Activated T-cell treated with anti-CD3 and anti-CD28 coated beads, Interleukin-2, amount 50 U/mL, for 4 hours (primary cell): ENCODE data around the gene PTGES2. TPM values are rescaled to one million over a fixed set of nuclear protein-coding genes. Genes with fewer than 3 reads are reported as not detected.

ENCODE experiments used
- ATAC-seq, 2 donors: fragments of 200-7000 bp; cut with Tn5 transposase; one replicate each; pipeline ENCODE4 v1.10.0; 2021
- DNase-seq: peaks from one replicate; pipeline ENCODE4 v3.0.0-alpha.2; 2020
- H3K27me3 Mint-ChIP-seq: one replicate; pipeline ENCODE4 v1.8.0; 2021; ENCODE audit warnings: low read depth, mixed read lengths
- H3K36me3 Mint-ChIP-seq: one replicate; pipeline ENCODE4 v1.8.0; 2022; ENCODE audit warnings: mixed read lengths; ENCODE audit not compliant: insufficient read depth
- H3K4me1 Mint-ChIP-seq: one replicate; pipeline ENCODE4 v1.8.0; 2021; ENCODE audit warnings: low read depth, mixed read lengths
- H3K4me3 Mint-ChIP-seq: one replicate; pipeline ENCODE4 v1.8.0; 2021; ENCODE audit warnings: mild to moderate bottlenecking, moderate library complexity, mixed read lengths
- H3K9me3 Mint-ChIP-seq: one replicate; pipeline ENCODE4 v1.8.0; 2021; ENCODE audit warnings: mixed read lengths
- total RNA-seq, 3 donors: library from RNA; stranded (reverse); gene quantifications; one replicate each; pipeline ENCODE4 v1.2.1, GENCODE V29; 2021

PTGES2 gene
- total RNA-seq = 100 to 1,000 TPM; 123 to 132 (median 123) TPM

GRCh38 chr9:128127568-128127989 lies at the start of gene PTGES2:
Gene PTGES2 (minus strand): TSS chr9:128127729. CDS start chr9:128127717, 12 bp downstream.
- H3K27me3 Mint-ChIP-seq = peaks cover 1% of the 10 kb centered on the region
- H3K36me3 Mint-ChIP-seq = peaks cover 6% of the 10 kb centered on the region
- peak; percentile 76 for DNase-seq
- H3K4me1 Mint-ChIP-seq = peaks cover 33% of the 10 kb centered on the region
- H3K4me3 Mint-ChIP-seq = peak within 1 kb of the TSS; percentile 97
- peak; percentile 79 for ATAC-seq
- H3K9me3 Mint-ChIP-seq = no peaks in the 10 kb centered on the region

DNA sequence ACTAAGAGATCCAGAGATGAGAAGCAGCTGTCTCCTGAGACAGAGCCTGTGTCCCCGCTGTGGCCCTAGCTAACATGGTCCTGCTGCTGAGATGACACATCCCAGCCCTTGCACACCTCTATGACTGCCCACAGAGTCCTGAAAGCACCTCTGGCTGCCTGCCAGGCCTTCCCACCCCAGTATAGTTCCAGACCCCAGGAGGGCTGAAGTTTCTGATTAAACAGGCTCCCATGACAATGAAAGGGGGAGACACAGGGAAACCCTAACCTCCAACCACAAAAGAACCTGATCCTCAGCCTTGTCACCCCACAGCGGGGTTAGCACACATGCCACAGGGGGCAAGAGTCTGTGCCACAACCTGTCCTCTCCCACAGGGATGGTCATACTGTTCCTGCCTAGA lies 48.2 kb upstream of the PTGES2 start:
- no peak for DNase-seq
- H3K36me3 Mint-ChIP-seq = peaks cover 17% of the 10 kb centered on the region
- no peaks in the 10 kb centered on the region for H3K27me3 Mint-ChIP-seq
- no peaks in the 10 kb centered on the region for H3K9me3 Mint-ChIP-seq
- no peak for ATAC-seq
- H3K4me3 Mint-ChIP-seq = no peak overlapping the region
- no peaks in the 10 kb centered on the region for H3K4me1 Mint-ChIP-seq

- no peaks in the 10 kb centered on the region for H3K9me3 Mint-ChIP-seq
- H3K4me3 Mint-ChIP-seq = no peak overlapping the region
- ATAC-seq = no peak
- H3K27me3 Mint-ChIP-seq = no peaks in the 10 kb centered on the region
- H3K36me3 Mint-ChIP-seq = peaks cover 16% of the 10 kb centered on the region
- DNase-seq = no peak
- no peaks in the 10 kb centered on the region for H3K4me1 Mint-ChIP-seq
These were observed 47.6 kb upstream of the PTGES2 start for GRCh38 chr9:128175102-128175563.

- peaks cover 18% of the 10 kb centered on the region for H3K36me3 Mint-ChIP-seq
- no peaks in the 10 kb centered on the region for H3K27me3 Mint-ChIP-seq
- no peak for DNase-seq
- H3K9me3 Mint-ChIP-seq = no peaks in the 10 kb centered on the region
- H3K4me3 Mint-ChIP-seq = no peak overlapping the region
- no peaks in the 10 kb centered on the region for H3K4me1 Mint-ChIP-seq
- no peak for ATAC-seq
These were observed 46.5 kb upstream of the PTGES2 start for GRCh38 chr9:128174062-128174461.

- Mint-ChIP-seq H3K27me3 (no peaks in the 10 kb centered on the region), H3K4me3 (no peak overlapping the region), H3K4me1 (no peaks in the 10 kb centered on the region), H3K36me3 (peaks cover 19% of the 10 kb centered on the region), H3K9me3 (no peaks in the 10 kb centered on the region)
- no peak for DNase-seq
- no peak for ATAC-seq
These were observed 42.4 kb upstream of the PTGES2 start for GRCh38 chr9:128169925-128170324.

DNA sequence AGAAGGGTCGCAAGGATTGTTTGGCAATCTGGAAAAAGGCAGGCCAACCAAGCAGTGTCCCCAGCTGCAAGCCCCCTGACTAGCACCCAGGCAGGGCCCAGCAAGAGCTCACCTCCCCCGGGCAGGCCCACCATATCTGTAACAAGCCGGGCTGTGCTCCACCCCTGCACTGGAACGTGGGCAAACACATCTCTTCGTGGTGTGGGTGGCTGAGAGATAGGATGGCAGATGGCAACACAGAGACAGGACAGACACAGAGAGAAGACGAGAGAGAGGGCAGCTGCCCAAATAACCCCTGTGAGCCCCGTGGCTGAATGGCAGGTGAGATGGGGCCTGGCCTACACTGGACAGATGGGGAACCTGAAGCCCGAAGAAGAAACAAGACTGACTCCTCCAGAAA lies 42.0 kb upstream of the PTGES2 start:
- Mint-ChIP-seq H3K27me3 (no peaks in the 10 kb centered on the region), H3K4me1 (no peaks in the 10 kb centered on the region), H3K4me3 (no peak overlapping the region), H3K9me3 (no peaks in the 10 kb centered on the region), H3K36me3 (peaks cover 19% of the 10 kb centered on the region)
- DNase-seq (no peak), ATAC-seq (no peak)

GRCh38 chr9:128168731-128169308 lies 41.3 kb upstream of the PTGES2 start:
- no peak for DNase-seq
- Mint-ChIP-seq H3K4me3 (no peak overlapping the region), H3K36me3 (peaks cover 23% of the 10 kb centered on the region), H3K27me3 (no peaks in the 10 kb centered on the region), H3K4me1 (no peaks in the 10 kb centered on the region), H3K9me3 (no peaks in the 10 kb centered on the region)
- ATAC-seq = no peak

DNA sequence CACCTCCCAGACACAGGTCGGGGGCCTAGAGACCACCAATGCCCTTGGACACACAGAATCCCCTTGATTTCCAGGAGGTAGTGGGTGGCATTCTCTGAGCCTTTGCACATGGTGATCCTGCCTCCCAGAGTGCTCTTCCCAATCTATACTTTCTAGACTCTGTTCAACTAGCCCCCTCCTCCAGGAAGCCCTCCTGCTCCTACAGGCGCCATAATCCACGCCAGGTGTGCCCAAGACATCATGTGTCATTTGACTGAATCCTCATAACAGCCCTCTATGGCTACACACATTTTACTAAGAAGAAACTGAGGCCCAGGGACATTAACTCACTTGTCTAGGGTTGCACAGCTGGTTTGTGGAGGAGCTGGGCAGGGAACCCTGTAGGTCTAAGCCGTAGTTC lies 39.7 kb upstream of the PTGES2 start:
- H3K27me3 Mint-ChIP-seq = no peaks in the 10 kb centered on the region
- peaks cover 30% of the 10 kb centered on the region for H3K36me3 Mint-ChIP-seq
- no peaks in the 10 kb centered on the region for H3K9me3 Mint-ChIP-seq
- H3K4me1 Mint-ChIP-seq = peaks cover 5% of the 10 kb centered on the region
- no peak for DNase-seq
- no peak for ATAC-seq
- H3K4me3 Mint-ChIP-seq = no peak overlapping the region

DNA sequence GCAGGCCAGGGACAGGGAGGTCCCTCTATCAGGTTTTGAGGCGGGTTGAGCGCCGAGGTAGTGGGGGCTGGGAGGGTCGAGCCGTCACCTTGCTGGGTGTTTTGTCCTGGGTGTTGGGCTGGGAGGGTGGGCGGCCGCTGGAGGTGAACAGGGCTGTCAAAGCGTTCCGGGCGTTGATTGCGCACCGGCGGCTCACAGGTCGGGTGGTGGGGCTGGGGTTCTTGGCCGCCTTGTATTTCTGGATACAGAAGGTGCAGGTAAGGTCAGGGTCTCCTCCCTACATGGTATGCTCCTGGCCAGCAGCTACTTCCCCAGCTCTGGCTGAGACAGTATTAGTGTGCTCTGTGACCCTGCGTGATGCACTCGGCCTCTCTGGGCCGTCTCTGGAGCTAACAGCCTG lies 38.6 kb upstream of the PTGES2 start:
- no peak for ATAC-seq
- Mint-ChIP-seq H3K4me1 (peaks cover 14% of the 10 kb centered on the region), H3K27me3 (no peaks in the 10 kb centered on the region), H3K4me3 (no peak overlapping the region), H3K9me3 (no peaks in the 10 kb centered on the region), H3K36me3 (peaks cover 30% of the 10 kb centered on the region)
- no peak for DNase-seq

DNA sequence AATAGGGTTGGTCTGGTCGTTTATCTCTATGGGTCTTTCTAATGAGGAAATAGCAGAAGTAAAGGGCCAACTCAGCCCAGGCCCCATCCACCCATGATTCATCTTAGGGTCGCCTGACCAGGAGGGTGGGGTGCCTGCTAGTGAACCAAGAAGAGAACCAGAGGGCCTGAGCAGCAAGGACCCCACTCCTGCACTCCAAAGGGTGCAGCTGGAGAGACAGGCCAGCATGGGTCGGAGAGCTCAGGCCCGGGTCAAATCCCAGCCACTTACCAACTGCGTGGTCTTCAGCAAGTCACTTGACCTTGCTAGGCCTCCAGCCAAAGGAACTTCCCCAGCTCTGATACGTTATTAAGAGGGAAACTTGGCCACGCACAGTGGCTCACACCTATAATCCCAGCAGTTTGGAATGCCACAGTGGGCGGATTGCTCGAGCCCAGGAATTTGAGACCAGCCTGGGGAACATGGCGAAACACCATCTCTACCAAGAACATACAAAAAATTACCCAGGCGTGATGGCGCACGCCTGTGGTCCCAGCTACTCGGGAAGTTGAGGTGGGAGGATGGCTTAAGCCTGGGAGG lies 36.9 kb upstream of the PTGES2 start:
- Mint-ChIP-seq H3K4me3 (no peak overlapping the region), H3K9me3 (no peaks in the 10 kb centered on the region), H3K4me1 (peaks cover 19% of the 10 kb centered on the region), H3K36me3 (peaks cover 23% of the 10 kb centered on the region), H3K27me3 (no peaks in the 10 kb centered on the region)
- DNase-seq = no peak
- no peak for ATAC-seq

GRCh38 chr9:128163523-128164306 lies 36.2 kb upstream of the PTGES2 start:
- ATAC-seq (no peak), DNase-seq (no peak)
- Mint-ChIP-seq H3K27me3 (no peaks in the 10 kb centered on the region), H3K9me3 (no peaks in the 10 kb centered on the region), H3K4me3 (no peak overlapping the region), H3K4me1 (peaks cover 21% of the 10 kb centered on the region), H3K36me3 (peaks cover 20% of the 10 kb centered on the region)

DNA sequence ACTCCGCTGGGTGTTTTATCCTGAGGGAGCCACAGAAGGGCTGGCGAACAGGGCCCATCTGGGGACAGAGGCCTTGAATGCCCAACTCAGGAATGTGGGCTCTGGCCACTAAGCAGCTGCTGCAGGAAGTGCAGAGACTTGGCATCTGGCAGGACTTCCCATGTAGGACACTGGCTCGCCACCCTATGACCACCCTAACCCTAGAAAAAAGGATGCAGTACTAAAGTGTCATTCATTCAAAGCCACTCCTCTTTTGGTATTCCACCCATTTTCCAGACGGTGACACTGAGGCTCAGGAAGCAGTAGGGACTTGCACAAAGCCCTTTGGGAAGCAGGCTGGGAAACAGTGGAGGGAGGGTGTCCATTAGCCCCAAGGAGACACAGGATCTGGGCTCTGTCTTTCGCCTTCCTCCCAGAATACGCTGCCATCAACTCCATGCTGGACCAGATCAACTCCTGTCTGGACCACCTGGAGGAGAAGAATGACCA lies 35.5 kb upstream of the PTGES2 start:
- Mint-ChIP-seq H3K36me3 (peaks cover 17% of the 10 kb centered on the region), H3K27me3 (no peaks in the 10 kb centered on the region), H3K4me1 (peaks cover 21% of the 10 kb centered on the region), H3K4me3 (peak overlapping the region; percentile 46), H3K9me3 (no peaks in the 10 kb centered on the region)
- ATAC-seq (no peak), DNase-seq (no peak)

- Mint-ChIP-seq H3K4me1 (peaks cover 21% of the 10 kb centered on the region), H3K9me3 (no peaks in the 10 kb centered on the region), H3K27me3 (no peaks in the 10 kb centered on the region), H3K36me3 (peaks cover 17% of the 10 kb centered on the region), H3K4me3 (peak overlapping the region; percentile 82)
- DNase-seq (no peak), ATAC-seq (no peak)
These were observed 34.9 kb upstream of the PTGES2 start for GRCh38 chr9:128162215-128163026.
